GM18526 (cell line): Measurements from ENCODE around the gene B4GALNT4.

ENCODE experiments used
- POLR2A ChIP-seq: IDR thresholded peaks from 3 replicates; pipeline ENCODE4 v1.6.1; 2011; ENCODE audit not compliant: insufficient read length; ENCODE audit errors: extremely low read depth

The B4GALNT4 gene

DNA sequence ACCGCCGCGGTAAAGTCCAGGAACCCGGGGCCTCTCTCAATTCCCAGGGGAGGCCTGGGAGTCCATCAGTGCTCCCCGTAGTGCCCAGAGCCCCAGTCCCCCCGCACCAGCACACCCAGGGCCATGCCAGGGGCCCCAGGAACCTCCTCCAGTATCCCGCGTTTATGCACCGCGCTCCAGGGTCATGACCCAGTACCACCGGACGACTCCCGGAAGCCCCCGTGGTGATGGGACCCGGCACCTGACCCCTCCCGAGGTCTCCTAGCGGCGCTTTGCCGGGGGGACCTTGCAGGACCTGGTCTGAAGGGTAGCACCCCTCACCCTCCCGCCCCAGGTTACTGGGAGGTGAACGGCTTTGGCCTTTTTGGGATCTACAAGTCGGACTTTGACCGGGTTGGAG is 11.2 kb downstream of the B4GALNT4 start:
- no peak for TF ChIP-seq POLR2A

DNA sequence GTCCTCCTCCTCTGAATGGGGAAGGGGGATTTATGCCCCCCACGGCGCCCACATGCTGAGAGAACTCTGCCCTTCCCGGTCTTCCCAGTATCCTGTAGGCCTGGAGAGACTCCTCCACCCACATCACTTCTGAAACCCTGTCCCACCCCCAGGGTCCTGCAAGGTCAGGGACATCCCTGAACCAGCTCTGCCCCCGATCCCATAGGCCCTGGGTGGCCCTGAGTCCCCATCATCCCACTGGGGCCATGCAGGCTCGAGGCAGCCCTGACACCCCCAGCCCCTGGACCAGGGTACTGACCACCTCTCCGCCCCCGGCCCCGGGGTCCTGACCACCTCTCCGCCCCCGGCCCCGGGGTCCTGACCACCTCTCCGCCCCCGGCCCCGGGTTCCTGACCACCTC is 11.7 kb downstream of the B4GALNT4 start:
- no peak for TF ChIP-seq POLR2A

DNA sequence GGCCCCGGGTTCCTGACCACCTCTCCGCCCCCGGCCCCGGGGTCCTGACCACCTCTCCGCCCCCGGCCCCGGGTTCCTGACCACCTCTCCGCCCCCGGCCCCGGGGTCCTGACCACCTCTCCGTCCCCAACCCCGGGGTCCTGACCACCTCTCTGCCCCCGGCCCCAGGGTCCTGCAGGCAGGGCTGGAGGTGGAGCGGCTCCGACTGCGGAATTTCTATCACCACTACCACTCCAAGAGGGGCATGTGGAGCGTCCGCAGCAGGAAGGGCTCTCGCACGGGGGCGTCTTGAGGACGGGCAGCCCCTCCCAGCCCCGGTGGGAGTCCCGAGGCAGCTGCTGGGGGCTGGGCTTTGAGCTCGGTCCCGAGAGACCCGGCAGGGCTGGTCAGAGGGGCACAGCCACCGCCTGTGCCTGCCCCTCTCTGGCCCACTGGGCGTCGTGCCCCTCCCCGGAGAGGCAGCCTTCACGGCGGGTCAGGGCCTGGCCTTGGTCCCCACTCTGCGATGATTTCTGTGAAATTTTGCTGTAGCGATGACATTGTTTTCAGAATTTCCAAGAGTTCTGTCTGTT is 12.3 kb downstream of the B4GALNT4 start:
- TF ChIP-seq POLR2A: no peak

DNA sequence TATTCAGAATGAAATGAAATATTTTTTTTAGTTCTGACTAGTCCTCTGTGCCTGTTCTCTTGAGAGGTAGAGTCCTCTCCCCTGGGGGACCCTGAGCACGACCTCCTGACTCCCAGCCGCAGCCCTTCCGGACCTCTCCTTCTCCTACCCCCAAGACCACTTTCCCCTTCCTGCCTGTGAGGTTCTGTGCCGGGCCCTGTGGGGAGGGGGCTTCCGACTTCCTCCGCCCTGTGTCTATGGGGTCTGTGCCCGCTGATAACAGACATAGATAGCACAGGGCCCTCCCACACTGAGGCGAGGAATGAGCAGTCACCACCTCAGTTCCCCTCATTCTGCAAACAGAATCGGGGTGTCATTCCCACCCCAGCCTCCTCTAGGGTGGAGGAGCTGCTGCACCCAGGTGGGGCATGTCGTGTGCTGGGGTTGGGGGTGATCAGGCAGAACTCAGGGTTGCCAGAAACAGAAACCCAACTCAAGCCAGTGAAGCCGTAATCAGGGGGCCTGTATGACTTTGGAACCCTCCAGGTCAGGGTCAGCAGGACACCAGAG is 12.9 kb downstream of the B4GALNT4 start:
- TF ChIP-seq POLR2A: no peak

DNA sequence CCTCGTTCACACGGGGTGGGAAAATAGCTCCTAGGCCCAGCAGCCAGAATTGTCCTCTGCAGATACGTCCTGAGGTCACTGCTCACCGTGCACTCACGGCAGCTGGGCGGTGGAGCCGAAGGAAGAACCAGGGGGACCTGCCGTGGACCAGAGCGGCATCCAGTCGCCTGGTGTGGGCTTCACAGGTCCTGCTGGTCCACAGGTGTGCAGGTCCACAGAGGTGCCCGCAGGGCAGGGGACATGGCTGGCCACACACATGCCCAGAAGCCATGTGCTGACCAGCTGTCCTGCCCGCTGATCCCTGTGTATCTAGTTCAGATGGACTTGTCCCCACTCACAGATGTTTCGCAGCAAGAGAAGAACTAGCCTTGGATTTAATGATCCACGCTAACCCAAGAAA is 14.1 kb downstream of the B4GALNT4 start:
- no peak for TF ChIP-seq POLR2A

DNA sequence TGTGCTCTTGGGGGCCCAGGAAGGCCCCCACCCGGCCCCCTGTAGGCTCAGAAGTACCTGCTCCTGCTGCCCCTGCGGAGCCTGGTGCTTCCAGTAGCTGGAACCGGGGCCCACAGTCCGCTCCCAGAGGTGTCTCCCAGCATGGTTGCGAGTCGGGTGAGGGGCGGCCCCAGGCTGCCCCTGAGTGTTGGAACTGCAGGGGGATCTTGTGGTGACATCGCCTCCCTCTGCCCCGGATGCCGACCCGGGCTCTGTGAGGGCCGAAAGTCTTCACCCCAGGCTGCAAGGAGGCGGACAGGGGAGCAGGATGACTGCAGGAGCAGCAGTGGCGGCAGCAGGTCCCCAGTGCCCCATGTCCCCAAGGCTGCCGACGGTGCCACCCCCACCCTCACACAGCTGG is 15.2 kb downstream of the B4GALNT4 start:
- TF ChIP-seq POLR2A: no peak

DNA sequence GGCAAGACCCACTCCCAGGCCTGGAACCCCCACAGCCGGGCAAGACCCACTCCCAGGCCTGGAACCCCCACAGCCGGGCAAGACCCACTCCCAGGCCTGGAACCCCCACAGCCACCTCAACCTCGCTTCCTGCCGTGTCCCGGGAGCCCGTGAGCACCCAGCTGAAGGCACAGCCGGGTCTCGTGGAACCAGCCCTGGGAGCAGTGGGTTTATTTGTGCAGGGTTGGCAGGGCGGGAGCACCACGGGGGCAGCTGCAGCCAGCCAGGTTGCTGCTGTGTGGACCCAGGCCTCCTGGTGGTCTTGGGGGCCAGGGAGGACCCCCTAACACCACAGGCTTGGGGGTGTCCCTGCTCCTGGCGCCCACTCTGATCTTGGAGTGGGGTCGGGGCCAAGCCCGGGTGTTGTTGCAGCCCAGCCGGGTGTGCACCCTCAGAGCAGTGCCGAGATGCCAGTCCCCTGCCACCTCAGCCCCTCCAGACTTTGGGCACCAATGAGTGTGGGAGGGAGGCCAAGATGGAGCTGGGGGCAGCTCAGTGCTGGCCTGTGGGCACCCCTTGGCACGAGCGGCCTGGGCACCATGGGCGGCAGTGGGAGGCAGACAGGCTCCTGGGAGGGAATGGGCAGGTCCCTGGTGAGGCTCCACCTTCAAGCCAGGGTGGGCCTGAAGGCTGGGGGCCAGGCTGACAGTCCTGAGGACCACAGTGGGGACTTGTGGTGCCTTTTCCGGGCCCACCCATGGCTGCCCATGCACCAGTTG is 16.5 kb downstream of the B4GALNT4 start:
- no peak for TF ChIP-seq POLR2A

DNA sequence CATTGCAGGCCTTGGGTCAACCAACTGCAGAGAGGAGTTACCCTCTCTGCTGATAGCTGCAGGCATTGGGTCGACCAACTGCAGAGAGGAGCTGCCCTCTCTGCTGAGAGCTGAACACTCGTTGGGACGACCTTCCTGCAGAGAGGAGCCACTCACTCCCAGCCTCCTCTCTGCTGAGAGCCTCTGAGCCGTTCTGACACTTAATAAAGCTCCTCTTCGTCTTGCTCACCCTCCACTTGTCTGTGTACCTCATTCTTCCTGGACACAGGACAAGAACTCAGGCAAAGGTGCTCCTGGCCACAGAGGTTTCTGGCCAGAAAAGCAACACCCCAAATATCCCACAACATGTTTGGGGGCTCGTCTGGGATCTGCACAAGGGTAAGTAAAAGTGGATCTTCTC is 17.2 kb downstream of the B4GALNT4 start:
- no peak for TF ChIP-seq POLR2A

DNA sequence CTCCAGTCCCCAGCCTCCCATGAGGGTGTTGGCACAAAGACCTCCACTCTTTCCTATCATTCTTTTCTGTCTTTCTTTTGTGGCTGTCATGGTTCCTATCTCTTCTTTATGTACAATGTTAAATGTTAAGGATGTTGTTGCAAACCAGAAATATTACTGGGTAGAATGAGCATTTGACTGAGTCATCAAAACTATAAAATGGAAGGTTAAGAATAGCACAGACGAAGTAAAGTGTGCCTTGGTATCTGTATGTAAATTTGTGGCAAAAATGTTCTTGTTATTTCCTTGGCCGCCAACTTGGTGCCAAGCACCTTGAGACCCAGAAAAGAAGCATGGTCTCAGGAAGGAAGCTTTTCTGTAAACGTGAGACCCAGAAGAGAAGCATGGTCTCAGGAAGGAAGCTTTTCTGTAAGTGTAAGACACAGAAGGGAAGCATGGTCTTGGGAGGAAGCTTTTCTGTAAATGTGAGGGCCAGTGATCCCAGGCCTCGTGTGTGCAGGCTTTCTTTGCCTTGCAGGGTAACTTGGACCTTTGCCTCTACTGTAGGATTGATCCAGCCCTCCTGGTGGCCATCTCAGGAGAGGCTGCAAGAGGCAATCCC is 18.0 kb downstream of the B4GALNT4 start:
- TF ChIP-seq POLR2A: no peak

DNA sequence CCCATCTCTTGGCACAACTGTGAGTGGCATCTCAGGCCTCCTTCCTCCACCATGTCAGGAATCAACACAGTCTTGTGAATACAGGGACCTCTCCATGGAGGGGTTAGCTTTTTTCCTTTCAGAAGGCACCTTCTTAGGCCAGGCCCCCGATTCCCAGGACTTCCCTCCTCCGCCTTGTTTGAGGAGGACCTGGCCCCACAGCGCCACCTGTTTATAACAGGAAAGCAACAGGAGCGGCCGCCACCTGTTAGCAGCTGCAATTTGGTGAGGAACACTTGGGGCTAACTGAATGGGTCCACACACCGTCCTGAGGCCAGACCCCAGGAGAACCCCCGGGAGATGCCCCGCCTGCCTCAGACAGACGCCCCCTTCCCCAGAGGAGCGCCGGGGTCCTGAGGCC is 20.9 kb downstream of the B4GALNT4 start:
- no peak for TF ChIP-seq POLR2A

DNA sequence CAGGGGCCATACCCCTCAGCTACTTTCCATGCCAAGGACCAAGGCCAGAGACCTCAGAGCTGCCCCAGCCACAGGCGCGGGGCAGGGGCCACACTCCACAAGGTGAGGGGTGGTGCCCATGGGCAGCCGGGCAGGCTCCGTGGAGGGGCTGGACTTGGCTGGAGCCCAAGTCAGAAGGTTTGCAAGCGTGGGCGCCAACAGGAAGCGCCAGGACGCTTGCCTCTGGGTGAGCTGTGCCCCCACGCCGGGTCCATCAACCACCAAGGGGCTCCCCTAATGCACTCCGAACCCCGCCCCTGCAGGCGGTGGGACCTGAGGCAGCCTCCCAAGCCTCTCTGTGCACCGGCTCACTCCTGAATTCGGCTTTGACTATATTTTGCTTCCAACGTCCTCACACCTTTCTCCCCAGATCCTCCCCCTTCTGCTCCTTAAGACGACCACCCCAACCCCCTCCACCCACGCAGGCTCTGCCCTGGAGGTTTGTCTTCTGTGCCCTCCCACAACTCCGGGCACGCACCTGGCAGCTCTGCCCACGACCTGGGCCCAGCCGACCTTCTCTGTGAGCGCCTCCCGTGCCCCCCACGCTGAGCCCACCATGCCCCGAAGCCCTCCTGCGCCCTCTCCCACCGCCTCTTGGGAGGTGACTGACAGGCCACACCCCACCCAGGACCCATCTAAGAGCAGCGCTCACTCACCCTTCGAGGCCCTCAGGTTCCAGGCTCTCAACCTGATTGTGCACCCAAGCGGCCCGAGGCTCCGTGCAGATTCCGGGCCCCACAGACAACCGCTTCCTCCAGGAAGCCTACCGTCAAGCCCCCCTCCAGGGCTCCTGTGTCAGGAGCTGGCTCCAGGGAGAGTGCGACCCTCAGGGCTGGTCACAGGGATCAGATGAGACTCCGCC is 22.1 kb downstream of the B4GALNT4 start:
- no peak for TF ChIP-seq POLR2A

DNA sequence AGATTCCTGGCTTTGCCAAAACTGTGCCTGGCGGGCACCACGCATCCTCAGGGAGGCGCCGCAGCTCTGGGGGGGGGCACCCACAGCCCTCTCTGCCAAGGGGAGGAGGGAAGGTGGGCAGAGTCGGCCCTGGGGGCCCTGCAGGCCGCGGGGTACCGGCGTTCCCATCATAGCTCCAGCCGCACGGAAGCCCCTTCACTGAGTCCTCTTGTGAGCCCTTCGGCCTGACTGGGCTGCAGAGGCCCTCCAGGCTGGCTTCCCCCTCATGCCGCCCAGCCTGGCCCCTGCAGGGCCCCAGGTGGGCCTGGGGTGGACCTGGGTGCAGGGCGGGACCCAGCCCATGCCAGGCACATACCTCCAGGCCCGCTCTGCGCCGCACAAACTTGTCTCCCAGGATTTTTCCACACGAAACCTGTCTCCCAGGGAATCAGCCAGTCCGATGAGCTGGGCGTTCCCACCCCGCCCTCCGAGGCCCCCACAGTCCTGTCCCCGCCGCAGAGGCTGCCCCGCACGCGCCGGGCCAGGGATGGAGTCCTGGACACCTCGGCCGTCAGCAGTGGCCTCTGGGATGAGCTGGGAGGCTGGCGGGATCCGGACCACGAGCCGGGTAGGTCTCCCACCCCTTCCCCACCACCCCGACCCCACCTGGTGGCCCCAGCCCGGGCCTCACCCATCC is 22.9 kb downstream of the B4GALNT4 start:
- TF ChIP-seq POLR2A: no peak

DNA sequence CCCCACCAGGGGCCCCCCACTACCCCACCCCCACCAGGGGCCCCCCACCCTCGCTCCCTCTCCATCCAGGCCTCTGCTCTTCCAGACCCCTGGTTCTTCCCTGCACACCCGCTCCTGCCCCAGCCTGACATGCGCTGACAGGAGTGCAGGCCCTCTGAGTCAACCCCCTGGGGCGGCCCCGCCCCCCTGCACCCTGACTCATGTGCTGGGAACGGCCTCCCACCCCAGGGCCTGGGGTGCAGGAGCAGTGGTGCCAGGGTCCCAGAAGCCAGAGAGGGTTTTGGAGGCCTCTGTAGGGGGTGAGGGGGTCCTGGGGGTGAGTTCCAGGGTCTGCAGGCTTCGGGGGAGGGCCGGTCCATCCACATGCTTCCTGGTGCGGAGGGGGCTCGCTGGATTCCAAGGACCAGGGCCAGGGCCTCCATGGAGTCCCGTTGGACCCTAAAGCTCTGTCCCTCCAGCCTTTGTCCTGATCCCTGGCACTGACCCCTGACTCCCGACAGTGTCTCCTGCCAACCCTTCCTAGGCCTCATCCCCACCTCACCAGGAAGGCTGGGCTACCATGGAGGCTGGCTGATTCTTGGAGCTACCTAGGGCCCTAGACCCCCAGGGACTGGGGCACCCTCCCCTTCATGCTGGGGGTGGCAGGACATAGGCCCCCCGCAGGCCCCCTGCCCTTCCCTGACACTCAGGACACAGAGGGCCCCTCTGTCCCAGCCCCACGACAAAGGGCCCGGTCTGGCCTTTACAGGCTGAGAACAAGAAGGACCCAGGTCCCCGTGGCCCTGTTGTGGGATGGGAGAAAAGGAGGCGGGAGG is 24.1 kb downstream of the B4GALNT4 start:
- no peak for TF ChIP-seq POLR2A
